ENCODE data around the gene PDZD11. TPM values are rescaled to one million over a fixed set of nuclear protein-coding genes. Genes with fewer than 3 reads are reported as not detected.
A peak's percentile ranks its signal among the peaks of the same experiment; 100 is the strongest.

Gene PDZD11
- total and polyA plus RNA-seq, 9 of the 15 experiments (the other 6 are each of a cell fraction or from before 2014, with no cell fraction given) = 21.9 to 109 (median 36.4) TPM

DNA sequence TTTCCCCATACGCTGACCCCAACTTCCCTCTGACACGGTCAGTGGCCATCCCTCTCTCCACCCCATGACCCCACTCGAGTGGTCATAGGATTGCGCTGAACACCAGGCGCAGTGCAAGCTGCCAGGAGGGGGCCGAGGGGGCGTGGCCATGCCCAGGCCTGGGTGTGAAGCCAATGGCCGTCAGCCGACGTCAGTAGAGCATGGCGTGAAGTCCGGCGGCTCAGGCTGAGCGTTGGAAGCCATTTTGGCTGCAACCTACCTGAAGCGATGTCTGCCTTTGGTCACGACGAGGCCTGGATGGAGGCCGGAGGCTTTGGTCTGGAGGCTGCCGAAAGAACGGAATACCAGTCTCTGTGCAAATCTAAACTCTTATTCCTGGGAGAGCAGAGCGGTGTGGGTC lies 7.8 kb downstream of the PDZD11 start, which contains the start of gene RAB41:
Gene RAB41 (plus strand): TSS at position 222 of the 400 bp plus-strand sequence. CDS start 46 bp downstream, at position 268.
- H3K27me3 ChIP-seq (ENCODE audit: control insufficient read depth in 2 of 2, insufficient read depth in 2 of 2, low read length in 2 of 2) = peaks cover 3 to 13% of the 10 kb centered on the region in 2 experiments; a peak in 1 of 5 replicates
- no peak within 1 kb of the TSS for H3K27ac ChIP-seq (ENCODE audit: extremely low read depth, low read depth, low read length)
- ATAC-seq (no peak), FAIRE-seq (no peak), DNase-seq (ENCODE audit: extremely low read depth in 1 of 4, low spot score in 3 of 4) (peak in 2 of 4 experiments; percentile 11)
- no peak within 1 kb of the TSS for H3K9ac ChIP-seq (ENCODE audit: insufficient read depth in 1 of 2, low read depth in 2 of 2, low read length in 2 of 2)
- H4K20me1 ChIP-seq (replicated peaks; ENCODE audit: control insufficient read depth, insufficient read depth, low read length) = no peaks in the 10 kb centered on the region
- ChIA-PET CTCF (ENCODE audit: low intra/inter-chr PET ratio) (no interaction called here), POLR2A (no interaction called here)
- TF ChIP-seq HDGF (IDR thresholded peaks at IDR 0.05) (no peak), USF2 (CRISPR knock-in tag; IDR thresholded peaks at IDR 0.05) (no peak), NFE2 (IDR thresholded peaks at IDR 0.05; ENCODE audit: low read depth) (no peak), BRD9 (IDR thresholded peaks at IDR 0.05; ENCODE audit: low read depth, partially characterized antibody) (no peak), FUS (optimal IDR thresholded peaks at IDR 0.05; ENCODE audit: low read depth, low read length) (no peak), HNRNPUL1 (IDR thresholded peaks at IDR 0.05; ENCODE audit: low read length) (no peak), ZNF57 (CRISPR knock-in tag; IDR thresholded peaks at IDR 0.05) (no peak), CAMTA2 (CRISPR knock-in tag; conservative IDR thresholded peaks at IDR 0.05) (no peak), CHCHD3 (CRISPR knock-in tag; IDR thresholded peaks at IDR 0.05) (no peak), VEZF1 (CRISPR knock-in tag; IDR thresholded peaks at IDR 0.05) (no peak), ESRRA (IDR thresholded peaks at IDR 0.05; ENCODE audit: borderline replicate concordance, low read depth) (no peak), ZNF644 (tag; IDR thresholded peaks at IDR 0.05; ENCODE audit: low read depth) (no peak), CBX3 (IDR thresholded peaks at IDR 0.05; ENCODE audit: borderline replicate concordance in 1 of 2, low read length in 2 of 2) (no peak), ZNF311 (CRISPR knock-in tag; IDR thresholded peaks at IDR 0.05) (no peak), CREB1 (IDR thresholded peaks at IDR 0.05) (no peak), CREB1 (CRISPR knock-in tag; IDR thresholded peaks at IDR 0.05) (no peak), ZFP1 (CRISPR knock-in tag; IDR thresholded peaks at IDR 0.05) (no peak), HDAC1 (IDR thresholded peaks at IDR 0.05) (no peak), ID3 (CRISPR knock-in tag; IDR thresholded peaks at IDR 0.05) (no peak), ID3 (tag; IDR thresholded peaks at IDR 0.05) (no peak)
- H3K4me1 ChIP-seq (replicated peaks in 1 of 2; ENCODE audit: control insufficient read depth in 2 of 2, insufficient read depth in 2 of 2, low read length in 2 of 2) = peaks cover 0 to 4% of the 10 kb centered on the region in 2 experiments; a peak in 1 of 5 replicates
- H3K36me3 ChIP-seq (ENCODE audit: control insufficient read depth, insufficient read depth, low read length) = 0 out of 3 replicates have a peak, but pooled peaks cover 3% of the 10 kb centered on the region
- H3K4me3 ChIP-seq = no peak within 1 kb of the TSS
- H2AFZ ChIP-seq (ENCODE audit: low read depth, low read length) = no peak within 1 kb of the TSS
- no peak within 1 kb of the TSS for H3K4me2 ChIP-seq (ENCODE audit: insufficient read depth, low read length)
- H3K79me2 ChIP-seq (ENCODE audit: control insufficient read depth, insufficient read depth, low read length) = no peaks in the 10 kb centered on the region
- H3K9me3 ChIP-seq (replicated peaks; ENCODE audit: control insufficient read depth, insufficient read depth, low read depth, low read length) = no peaks in the 10 kb centered on the region
- intact Hi-C loops (cut with micrococcal nuclease) (no loop called here), in situ Hi-C loops (cut with MboI) (no loop called here)
- WGBS (ENCODE audit: insufficient coverage, low coverage, missing lambda C conversion rate) = 64% methylated on average over 11 of the region's 21 CpGs
- BruUV-seq (replicated peaks) = no TSS peak
- H3K9me1 ChIP-seq (ENCODE audit: control insufficient read depth, insufficient read depth, low read length) = no peaks in the 10 kb centered on the region
